M059J (cell line): ENCODE results near the gene SYNGR4. TPM values are rescaled to one million over a fixed set of nuclear protein-coding genes. Genes with fewer than 3 reads are reported as not detected.

Experiments
- DNase-seq: peaks from one replicate; pipeline ENCODE4 v3.0.0-alpha.2; 2012; ENCODE audit warnings: low read depth
- total RNA-seq: library from RNA; depleted of rRNA; stranded (reverse); fragments of >200 nt; shearing (Covaris generic); gene quantifications from 2 replicates; pipeline ENCODE4 v1.2.3, GENCODE V29; 2014

The SYNGR4 gene
- total RNA-seq, 1 experiment from 2014 or later, result 0.42 TPM

- no peak for DNase-seq
Measured at GRCh38 chr19:48341515-48342413, 22.4 kb upstream of the SYNGR4 start.

DNA sequence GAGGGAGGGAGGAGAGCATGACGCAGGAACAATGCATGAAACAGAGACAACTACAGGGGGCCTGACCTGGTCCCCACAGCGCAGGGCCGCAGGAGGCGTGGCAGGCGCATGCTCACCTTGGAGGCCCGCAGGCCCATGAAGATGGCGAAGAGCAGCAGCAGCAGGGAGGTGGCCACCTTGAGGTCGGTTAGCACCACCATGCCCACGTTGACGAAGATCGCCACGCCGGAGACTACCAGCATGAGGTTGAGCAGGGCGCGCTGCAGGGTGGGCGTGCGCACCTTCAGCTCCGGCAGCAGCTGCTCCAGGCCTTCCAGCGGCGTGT is 21.8 kb upstream of the SYNGR4 start:
- DNase-seq, result no peak

GRCh38 chr19:48342841-48343540 is 21.2 kb upstream of the SYNGR4 start:
- DNase-seq, result peak; percentile 45

DNA sequence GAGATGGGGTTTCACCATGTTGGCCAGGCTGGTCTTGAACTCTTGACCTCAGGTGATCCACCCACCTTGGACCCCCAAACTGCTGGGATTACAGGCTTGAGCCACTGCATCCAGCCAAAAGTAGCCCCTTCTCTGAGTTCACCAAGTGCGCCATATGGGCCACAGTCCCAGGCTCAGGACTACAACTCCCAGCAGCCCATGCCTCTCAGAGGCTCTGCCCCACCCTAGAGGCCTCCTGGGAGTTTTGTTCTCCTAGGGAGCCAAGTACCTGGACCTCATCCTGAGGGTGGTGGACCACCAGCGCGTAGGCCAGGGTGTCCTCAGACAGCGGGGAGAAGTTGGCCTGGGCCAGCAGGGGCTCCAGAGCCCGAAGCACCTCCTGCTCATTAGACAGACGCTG is 19.3 kb upstream of the SYNGR4 start:
- no peak for DNase-seq

- no peak for DNase-seq
Measured at GRCh38 chr19:48346191-48346590, 18.0 kb upstream of the SYNGR4 start.

DNA sequence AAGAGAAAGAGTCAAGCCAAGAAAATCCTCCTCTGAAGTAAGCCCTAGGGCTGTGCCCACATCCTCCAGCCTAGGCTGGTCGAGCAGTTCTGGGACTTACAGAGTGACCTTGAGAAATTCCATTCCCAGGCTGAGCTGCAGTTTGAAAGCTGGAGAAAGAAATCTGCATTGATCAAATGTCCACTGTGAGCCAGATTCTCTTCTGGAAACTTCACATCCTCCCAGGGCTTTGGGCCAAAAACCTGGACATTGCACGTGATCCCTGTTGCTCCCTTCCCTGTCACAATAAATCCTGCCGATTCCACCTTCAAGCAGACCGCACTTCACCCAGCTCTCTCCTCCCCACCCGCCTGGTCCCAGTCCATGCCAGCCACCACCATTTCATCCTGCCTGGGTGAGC is 16.1 kb upstream of the SYNGR4 start:
- DNase-seq, result no peak

DNA sequence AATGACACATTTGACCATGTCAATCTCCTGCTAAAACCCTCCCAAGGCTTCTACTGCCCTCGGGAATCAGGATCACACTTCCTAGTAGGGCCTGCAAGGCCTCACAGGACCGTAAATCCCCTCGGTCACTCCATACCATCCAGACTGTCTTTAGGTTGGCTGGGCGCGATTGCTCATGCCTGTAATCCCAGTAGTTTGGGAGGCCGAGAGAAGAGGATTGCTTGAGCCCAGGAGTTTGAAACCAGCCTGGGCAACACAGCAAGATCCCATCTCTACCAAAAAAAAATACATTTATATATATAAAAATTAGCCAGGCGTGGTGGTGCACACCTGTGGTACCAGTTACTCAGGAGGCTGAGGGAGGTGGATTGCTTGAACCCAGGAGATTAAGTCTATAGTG is 15.4 kb upstream of the SYNGR4 start:
- no peak for DNase-seq

GRCh38 chr19:48350856-48351255 is 13.3 kb upstream of the SYNGR4 start:
- DNase-seq, result no peak

DNA sequence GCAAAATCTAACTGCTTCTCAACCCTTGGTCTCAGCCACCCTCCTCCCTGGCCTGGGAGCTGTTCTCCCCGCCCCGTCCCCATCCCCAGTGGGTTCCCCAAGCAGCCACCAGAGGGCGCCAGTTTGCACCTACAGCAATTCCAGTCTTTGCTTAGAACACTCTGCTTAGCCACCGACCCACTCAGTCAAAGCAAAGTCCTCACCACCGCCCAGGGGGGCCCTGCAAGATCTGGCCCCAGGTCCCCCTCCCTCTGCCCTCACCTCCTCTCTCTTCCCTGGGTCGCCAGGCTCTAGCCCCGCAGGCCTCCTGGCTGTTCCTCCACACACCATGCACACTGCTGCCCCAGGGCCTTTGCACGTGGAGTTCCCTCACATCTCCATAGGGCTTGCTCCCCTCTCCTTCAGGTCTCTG is 12.8 kb upstream of the SYNGR4 start:
- DNase-seq, result peak; percentile 59

- DNase-seq, result peak; percentile 66
Measured at GRCh38 chr19:48353677-48354076, 10.5 kb upstream of the SYNGR4 start.

GRCh38 chr19:48354332-48354992 is 9.7 kb upstream of the SYNGR4 start:
- peak; percentile 74 for DNase-seq

DNA sequence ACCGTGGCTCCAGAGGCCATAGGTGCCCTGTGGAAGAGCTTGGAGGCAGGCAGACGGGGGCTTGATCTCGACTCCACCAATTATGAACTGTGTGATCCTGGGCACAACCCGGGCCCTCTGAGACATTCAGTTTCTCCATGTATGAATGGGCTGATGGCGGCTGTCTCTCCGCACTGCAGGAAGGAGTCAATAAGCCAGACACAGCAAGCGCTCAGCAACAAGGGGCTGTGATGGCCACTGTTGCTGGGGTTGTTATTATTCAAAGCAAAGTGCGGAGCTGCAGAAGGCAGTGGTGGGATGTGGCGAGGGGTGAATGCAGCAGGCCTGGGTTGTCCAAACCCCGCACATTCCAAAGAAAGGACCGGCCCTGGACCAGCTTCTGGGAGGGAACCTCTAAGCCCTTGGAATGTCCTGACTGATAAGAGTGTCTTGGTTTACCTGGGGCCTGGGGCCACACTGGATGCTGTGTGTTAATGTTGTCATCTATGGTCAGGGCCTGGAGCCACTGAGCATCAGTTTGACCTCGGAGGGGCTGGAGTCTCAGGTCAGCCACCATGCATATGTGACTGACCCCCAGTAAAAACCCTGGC is 8.7 kb upstream of the SYNGR4 start:
- no peak for DNase-seq

DNA sequence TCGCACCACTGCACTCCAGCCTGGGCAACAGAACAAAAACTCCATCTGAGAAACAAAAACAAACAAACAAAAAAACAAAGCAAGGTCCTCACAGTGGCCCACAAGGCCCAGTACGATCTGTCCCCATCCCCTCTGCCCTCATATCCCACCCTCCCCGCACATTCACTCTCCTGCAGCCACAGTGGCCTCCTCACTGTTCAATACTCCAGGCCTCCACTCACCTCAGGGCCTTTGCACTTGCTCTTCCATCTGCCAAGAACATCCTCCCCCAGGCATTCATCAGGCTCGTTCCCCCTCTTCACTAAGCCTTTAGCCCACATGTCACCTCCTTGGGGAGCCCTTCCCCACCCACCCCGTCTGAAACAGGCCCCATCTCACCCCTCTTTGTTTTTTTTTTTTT is 5.0 kb upstream of the SYNGR4 start:
- DNase-seq, result no peak

DNA sequence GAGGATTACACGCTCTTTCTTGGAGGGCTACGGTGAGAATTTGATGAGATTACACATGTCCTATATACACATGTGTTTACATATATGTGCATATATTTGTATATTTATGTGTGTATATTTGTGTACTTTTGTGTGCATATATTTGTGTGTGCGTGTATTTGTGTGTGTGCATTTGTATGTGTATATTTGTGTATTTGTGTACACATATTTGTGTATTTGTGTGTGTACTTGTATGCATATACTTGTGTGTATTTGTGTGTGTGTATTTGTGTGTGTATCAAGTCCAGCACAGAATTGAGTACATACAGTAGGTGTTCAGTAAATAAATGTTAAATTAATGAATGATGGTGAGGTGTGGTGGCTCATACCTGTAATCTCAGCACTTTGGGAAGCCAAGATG is 2.3 kb upstream of the SYNGR4 start:
- DNase-seq, result no peak

- DNase-seq, result peak; percentile 98
Measured at GRCh38 chr19:48362716-48363499, 1.3 kb upstream of the SYNGR4 start.

DNA sequence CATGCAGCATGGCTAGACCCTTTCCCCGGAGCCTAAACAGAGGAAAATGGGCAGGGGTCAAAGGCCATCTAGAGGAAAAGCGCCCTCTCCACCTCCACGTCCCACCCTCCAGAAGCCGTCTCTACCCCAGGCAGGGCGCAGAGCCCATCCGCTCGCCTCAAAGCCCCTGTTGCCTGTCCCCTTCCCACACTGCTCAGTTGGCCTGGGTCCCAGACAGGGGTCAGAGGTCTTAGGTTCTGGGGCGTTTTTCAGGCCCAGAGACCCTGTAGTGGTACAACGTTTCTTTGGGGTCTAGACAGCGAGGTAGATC is 712 bp upstream of the SYNGR4 start:
- no peak for DNase-seq

DNA sequence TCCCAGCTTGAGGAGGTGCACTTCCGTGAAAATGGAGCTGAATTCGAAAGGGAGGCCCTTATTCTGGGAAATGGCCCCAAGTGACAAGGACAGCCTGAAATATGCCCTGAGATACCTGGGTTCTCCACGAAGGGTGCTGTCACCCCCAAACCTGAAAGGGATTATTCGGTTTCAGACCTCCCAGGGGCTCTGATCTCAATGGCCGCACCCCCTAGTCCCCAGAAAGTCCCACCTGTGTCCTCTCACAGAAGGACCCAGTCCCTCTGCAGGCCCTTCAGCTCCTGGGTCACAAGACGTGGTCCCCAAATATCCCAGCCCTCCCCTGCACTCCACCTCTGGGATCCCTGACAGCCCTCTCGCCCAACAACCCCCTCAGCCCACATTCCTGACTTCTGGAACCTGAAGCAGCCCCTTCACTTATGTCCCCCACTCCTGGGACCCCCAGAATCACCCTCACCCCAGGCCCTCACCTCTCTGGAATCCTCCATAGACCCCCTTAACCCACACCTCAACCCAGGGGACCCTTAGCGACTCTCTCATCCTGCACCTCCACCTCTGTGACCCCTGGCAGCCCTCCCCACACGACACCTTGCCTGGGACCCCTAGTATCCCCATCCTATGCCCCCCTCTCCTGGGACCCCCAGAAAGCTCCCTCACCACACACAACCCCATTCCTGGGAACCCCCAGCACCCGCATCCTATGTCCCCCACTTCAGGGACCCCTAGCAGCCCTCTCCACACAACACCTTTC is 606 bp downstream of the SYNGR4 start:
- DNase-seq, result no peak

GRCh38 chr19:48365602-48366001 is 1.4 kb downstream of the SYNGR4 start:
- no peak for DNase-seq

GRCh38 chr19:48367855-48368254 is 3.7 kb downstream of the SYNGR4 start:
- DNase-seq, result no peak

GRCh38 chr19:48368936-48369335 is 4.8 kb downstream of the SYNGR4 start:
- no peak for DNase-seq

- no peak for DNase-seq
Measured at GRCh38 chr19:48370955-48371354, 6.8 kb downstream of the SYNGR4 start.
